Adrenal gland (tissue), 5 donors: ENCODE measurements around the gene MOK.

Experiments
- POLR2A ChIP-seq, 2 donors: fragments of 450-650 bp; IDR thresholded peaks; one replicate each; pipeline ENCODE4 v1.6.1; 2017; ENCODE audit warnings: antibody characterized with exemption in 2 of 2, mild to moderate bottlenecking in 2 of 2, moderate library complexity in 1 of 2
- TF ChIP-seq, protein P1 (sequence below), 6 experiments: fragments of 450-650 bp in 4 of 6; fragments of 200-600 bp in 2 of 6; sonication (generic) in 1 of 6; IDR thresholded peaks; 1 replicate in 5 of 6; 2 replicates in 1 of 6; pipeline versions ENCODE4 v1.5.1 to v1.8.0; 2016 to 2021; ENCODE audit warnings: antibody characterized with exemption in 6 of 6, mild to moderate bottlenecking in 2 of 6, moderate library complexity in 1 of 6
- donor health status: DM: no; HTN: no; CAD: no.

DNA sequence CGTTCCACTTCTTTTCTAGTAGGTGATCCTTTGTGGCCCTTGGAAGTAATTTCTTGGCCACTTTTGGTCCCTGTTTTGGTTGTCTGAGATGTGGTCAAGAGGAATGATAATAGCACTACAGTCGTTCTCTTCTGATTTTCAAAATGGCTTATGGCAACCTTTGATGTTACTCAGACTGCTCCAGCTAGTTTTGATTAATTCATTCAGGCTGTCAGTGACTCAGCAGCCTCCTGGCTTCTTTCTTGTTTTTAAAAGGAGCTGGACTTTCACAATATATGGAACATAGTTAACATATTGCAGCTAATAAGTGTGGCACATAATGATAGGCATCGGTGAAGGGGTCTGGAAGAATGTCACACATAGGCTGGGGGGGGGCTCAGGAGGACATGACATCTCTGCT, 117.9 kb downstream of the MOK start:
- TF ChIP-seq, protein P1, sequence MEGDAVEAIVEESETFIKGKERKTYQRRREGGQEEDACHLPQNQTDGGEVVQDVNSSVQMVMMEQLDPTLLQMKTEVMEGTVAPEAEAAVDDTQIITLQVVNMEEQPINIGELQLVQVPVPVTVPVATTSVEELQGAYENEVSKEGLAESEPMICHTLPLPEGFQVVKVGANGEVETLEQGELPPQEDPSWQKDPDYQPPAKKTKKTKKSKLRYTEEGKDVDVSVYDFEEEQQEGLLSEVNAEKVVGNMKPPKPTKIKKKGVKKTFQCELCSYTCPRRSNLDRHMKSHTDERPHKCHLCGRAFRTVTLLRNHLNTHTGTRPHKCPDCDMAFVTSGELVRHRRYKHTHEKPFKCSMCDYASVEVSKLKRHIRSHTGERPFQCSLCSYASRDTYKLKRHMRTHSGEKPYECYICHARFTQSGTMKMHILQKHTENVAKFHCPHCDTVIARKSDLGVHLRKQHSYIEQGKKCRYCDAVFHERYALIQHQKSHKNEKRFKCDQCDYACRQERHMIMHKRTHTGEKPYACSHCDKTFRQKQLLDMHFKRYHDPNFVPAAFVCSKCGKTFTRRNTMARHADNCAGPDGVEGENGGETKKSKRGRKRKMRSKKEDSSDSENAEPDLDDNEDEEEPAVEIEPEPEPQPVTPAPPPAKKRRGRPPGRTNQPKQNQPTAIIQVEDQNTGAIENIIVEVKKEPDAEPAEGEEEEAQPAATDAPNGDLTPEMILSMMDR (IDR thresholded peaks at IDR 0.05): no peak
- peak in 1 of 2 donors; percentile 19 for TF ChIP-seq POLR2A (IDR thresholded peaks at IDR 0.05)
